LNCAP (cell line): ENCODE data around the gene INSYN1.

Experiments used
- CTCF ChIP-seq: fragments of 450-650 bp; IDR thresholded peaks from 2 replicates; pipeline ENCODE4 v1.5.1; 2017; ENCODE audit warnings: mild to moderate bottlenecking

Gene INSYN1

GRCh38 chr15:73781038-73781925 is 28.1 kb upstream of the INSYN1 start:
- TF ChIP-seq CTCF = peak; percentile 61

GRCh38 chr15:73779974-73780373 is 26.8 kb upstream of the INSYN1 start:
- no peak for TF ChIP-seq CTCF

GRCh38 chr15:73777741-73778140 is 24.6 kb upstream of the INSYN1 start:
- TF ChIP-seq CTCF = no peak

- no peak for TF ChIP-seq CTCF
Measured at GRCh38 chr15:73773428-73773827, 20.3 kb upstream of the INSYN1 start.

- TF ChIP-seq CTCF = no peak
Measured at GRCh38 chr15:73771385-73772045, 18.4 kb upstream of the INSYN1 start.

GRCh38 chr15:73770050-73770449 is 16.9 kb upstream of the INSYN1 start:
- TF ChIP-seq CTCF = no peak

- no peak for TF ChIP-seq CTCF
Measured at GRCh38 chr15:73767806-73768501, 14.8 kb upstream of the INSYN1 start.
